SH-SY5Y (cell line): ENCODE data around the gene ZSWIM6.

Experiments
- GATA2 ChIP-seq: IDR thresholded peaks from 2 replicates; pipeline ENCODE4 v1.6.1; 2011; ENCODE audit warnings: mild to moderate bottlenecking, low read depth, low read length
- GATA3 ChIP-seq: IDR thresholded peaks from 2 replicates; pipeline ENCODE4 v1.6.1; 2011; ENCODE audit warnings: low read depth, mild to moderate bottlenecking, low read length, moderate library complexity

GRCh38 chr5:61285531-61285930, 46.5 kb upstream of the ZSWIM6 start:
- no peak for TF ChIP-seq GATA2
- TF ChIP-seq GATA3, result no peak
